ENCODE data around the gene TMEM184B.

DNA sequence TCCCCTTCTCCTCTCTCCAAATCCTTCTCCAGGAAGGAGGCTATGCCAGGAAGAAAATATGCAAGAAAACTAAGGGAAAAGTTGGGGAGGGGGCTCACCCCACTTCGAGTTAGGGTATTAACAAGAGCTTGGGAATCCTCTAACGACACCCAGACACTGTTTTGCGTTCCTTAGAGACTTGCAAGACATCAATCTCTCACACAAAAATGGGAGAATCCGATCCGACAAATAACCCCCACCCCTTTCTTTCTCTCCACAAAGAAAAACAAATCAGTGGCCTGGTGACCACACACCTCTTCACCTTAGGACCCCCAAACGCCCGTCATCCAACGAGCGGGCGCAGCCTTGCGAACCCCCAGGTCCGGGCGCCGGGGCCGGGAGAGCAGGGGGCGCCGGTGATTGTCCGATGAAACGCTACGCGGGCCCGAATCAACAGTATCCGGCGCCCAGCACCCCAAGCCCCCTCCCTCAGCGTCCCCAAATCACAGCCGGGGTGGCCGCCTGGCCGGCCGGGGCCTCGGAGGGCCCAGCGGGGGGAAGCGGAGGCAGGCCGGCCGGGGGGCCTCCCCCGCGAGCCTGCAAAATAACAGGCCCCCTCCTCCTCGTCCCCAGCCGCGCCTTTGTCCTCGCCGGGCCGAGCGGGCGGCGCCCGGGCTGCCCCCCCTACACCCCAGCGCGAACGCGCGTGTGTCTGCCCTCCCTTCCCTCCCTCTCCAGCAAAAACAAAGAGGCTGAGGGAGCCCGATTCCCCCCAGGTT is 43.7 kb upstream of the TMEM184B start:
- TF ChIP-seq CTCF (IDR thresholded peaks at IDR 0.05) (no peak), EZH2 (IDR thresholded peaks at IDR 0.05; ENCODE audit: borderline replicate concordance, insufficient read depth, low read depth, low read length, poor library complexity, severe bottlenecking) (no peak)
